CD4-positive, alpha-beta memory T cell (primary cell): ENCODE data around the gene TRAF3. TPM values are rescaled to one million over a fixed set of nuclear protein-coding genes. Genes with fewer than 3 reads are reported as not detected.
A peak's percentile ranks its signal among the peaks of the same experiment; 100 is the strongest.

Source experiments
- CTCF ChIA-PET: fragments of 350-600 bp; sonication (Branson Sonifier 250); formaldehyde crosslinking; loops from one replicate; lab custom pipeline; 2021; ENCODE audit warnings: inconsistent platforms; ENCODE audit not compliant: partially characterized antibody; lab: Charles Lee
- POLR2A ChIA-PET: fragments of 350-600 bp; sonication (Branson Sonifier 250); formaldehyde crosslinking; loops from one replicate; lab custom pipeline; 2021; ENCODE audit not compliant: partially characterized antibody; lab: Charles Lee
- DNase-seq, 5 donors: peaks; one replicate each; pipeline versions ENCODE4 v3.0.0 to v3.0.0-alpha.2; 2020 to 2022; ENCODE audit warnings: mixed read lengths in 1 of 5
- H3K27ac ChIP-seq: one replicate; pipeline ENCODE4 v1.7.0; 2013; ENCODE audit warnings: low read depth, low read length
- H3K27me3 ChIP-seq: 2 replicates; pipeline ENCODE4 v1.7.0; 2013; ENCODE audit warnings: mild to moderate bottlenecking, low read length, moderate library complexity; ENCODE audit not compliant: insufficient read depth
- H3K36me3 ChIP-seq: 2 replicates; pipeline ENCODE4 v1.7.0; 2013; ENCODE audit warnings: mild to moderate bottlenecking, low read length, moderate library complexity; ENCODE audit not compliant: insufficient read depth
- H3K4me1 ChIP-seq: 2 replicates; pipeline ENCODE4 v1.7.0; 2013; ENCODE audit warnings: mild to moderate bottlenecking, low read length, moderate library complexity; ENCODE audit not compliant: insufficient read depth
- H3K4me3 ChIP-seq, 2 donors: one replicate each; pipeline ENCODE4 v1.7.0; 2013; ENCODE audit warnings: low read length in 2 of 2, mild to moderate bottlenecking in 1 of 2
- H3K9me3 ChIP-seq, 2 donors: one replicate each; pipeline ENCODE4 v1.7.0; 2013; ENCODE audit warnings: low read length in 2 of 2, control low read depth in 1 of 2; ENCODE audit not compliant: control insufficient read depth in 1 of 2
- H3K27ac Mint-ChIP-seq, 7 donors: one replicate each; pipeline ENCODE4 v1.8.0; 2020 to 2021; ENCODE audit warnings: mixed read lengths in 7 of 7, mild to moderate bottlenecking in 6 of 7, inconsistent platforms in 3 of 7, moderate library complexity in 3 of 7
- H3K27me3 Mint-ChIP-seq, 2 donors: one replicate each; pipeline ENCODE4 v1.8.0; 2020 to 2021; ENCODE audit warnings: mixed read lengths in 2 of 2
- H3K36me3 Mint-ChIP-seq, 2 donors: one replicate each; pipeline ENCODE4 v1.8.0; 2020 to 2021; ENCODE audit warnings: mixed read lengths in 2 of 2, inconsistent platforms in 1 of 2, mild to moderate bottlenecking in 1 of 2
- H3K4me1 Mint-ChIP-seq, 4 donors: one replicate each; pipeline ENCODE4 v1.8.0; 2020 to 2021; ENCODE audit warnings: mixed read lengths in 4 of 4, mild to moderate bottlenecking in 1 of 4
- H3K4me3 Mint-ChIP-seq, 8 donors: one replicate each; pipeline ENCODE4 v1.8.0; 2020 to 2021; ENCODE audit warnings: mixed read lengths in 8 of 8, mild to moderate bottlenecking in 7 of 8, moderate library complexity in 6 of 8, inconsistent platforms in 3 of 8
- H3K9me3 Mint-ChIP-seq, 8 donors: one replicate each; pipeline ENCODE4 v1.8.0; 2020 to 2021; ENCODE audit warnings: mixed read lengths in 8 of 8, mild to moderate bottlenecking in 5 of 8, inconsistent platforms in 3 of 8, moderate library complexity in 1 of 8
- intact Hi-C: fragments of 100-400 bp; cut with micrococcal nuclease; formaldehyde crosslinking; loops from one replicate; pipeline ENCODE4 v1.15.1; 2023
- polyA plus RNA-seq, 2 donors: library from polyadenylated mRNA; unstranded; fragments of 300-500 nt; fragmentation: Illumina TruSeq; gene quantifications; one replicate each; pipeline ENCODE4 v1.2.3, GENCODE V29; 2021
- total RNA-seq, 2 experiments: library from RNA; stranded (reverse); gene quantifications; one replicate each; pipeline ENCODE4 v1.2.3, GENCODE V29; 2021

The TRAF3 gene
- total and polyA plus RNA-seq, 4 experiments from 2014 or later, result 14.9 to 44.8 (median 32.2) TPM

- Histone ChIP-seq H3K36me3 (no peaks in the 10 kb centered on the region), H3K9me3 (no peaks in the 10 kb centered on the region), H3K27ac (no peak overlapping the region), H3K27me3 (no peaks in the 10 kb centered on the region), H3K4me3 (no peak overlapping the region), H3K4me1 (no peaks in the 10 kb centered on the region)
- no peak overlapping the region for H3K27ac Mint-ChIP-seq
- H3K4me3 Mint-ChIP-seq, result no peak overlapping the region
- ChIA-PET CTCF (no interaction called here), POLR2A (no interaction called here)
- H3K36me3 Mint-ChIP-seq, result no peaks in the 10 kb centered on the region
- no peak for DNase-seq
- H3K4me1 Mint-ChIP-seq, result peaks cover 0 to 1% (median 0%) of the 10 kb centered on the region in 4 donors
- peaks cover 0 to 2% (median 0%) of the 10 kb centered on the region in 8 donors for H3K9me3 Mint-ChIP-seq
- intact Hi-C loops, result no loop called here
- H3K27me3 Mint-ChIP-seq, result no peaks in the 10 kb centered on the region
Measured at GRCh38 chr14:102751088-102751487, 26.2 kb upstream of the TRAF3 start.

GRCh38 chr14:102752239-102752847, 24.9 kb upstream of the TRAF3 start:
- H3K4me3 Mint-ChIP-seq, result no peak overlapping the region
- ChIA-PET CTCF (no interaction called here), POLR2A (no interaction called here)
- peaks cover 0 to 1% (median 0%) of the 10 kb centered on the region in 4 donors for H3K4me1 Mint-ChIP-seq
- DNase-seq, result peak in 1 of 5 donors; percentile 28
- H3K9me3 ChIP-seq, result no peaks in the 10 kb centered on the region
- no peak overlapping the region for H3K27ac Mint-ChIP-seq
- H3K4me3 ChIP-seq, result no peak overlapping the region
- no peaks in the 10 kb centered on the region for H3K27me3 Mint-ChIP-seq
- no peaks in the 10 kb centered on the region for H3K36me3 ChIP-seq
- H3K27ac ChIP-seq, result no peak overlapping the region
- H3K4me1 ChIP-seq, result no peaks in the 10 kb centered on the region
- H3K27me3 ChIP-seq, result no peaks in the 10 kb centered on the region
- H3K9me3 Mint-ChIP-seq, result peaks cover 0 to 2% (median 0%) of the 10 kb centered on the region in 8 donors
- H3K36me3 Mint-ChIP-seq, result no peaks in the 10 kb centered on the region
- intact Hi-C loops, result no loop called here

GRCh38 chr14:102754370-102755262, 22.6 kb upstream of the TRAF3 start:
- no peaks in the 10 kb centered on the region for H3K9me3 Mint-ChIP-seq
- H3K27me3 Mint-ChIP-seq, result no peaks in the 10 kb centered on the region
- no peaks in the 10 kb centered on the region for H3K36me3 Mint-ChIP-seq
- ChIA-PET CTCF (no interaction called here), POLR2A (no interaction called here)
- no peaks in the 10 kb centered on the region for H3K4me1 ChIP-seq
- H3K4me3 ChIP-seq, result no peak overlapping the region
- no peaks in the 10 kb centered on the region for H3K27me3 ChIP-seq
- H3K9me3 ChIP-seq, result no peaks in the 10 kb centered on the region
- no peak overlapping the region for H3K4me3 Mint-ChIP-seq
- H3K36me3 ChIP-seq, result no peaks in the 10 kb centered on the region
- DNase-seq, result peak in 1 of 5 donors; percentile 7
- peak overlapping the region in 1 of 7 donors; percentile 27 for H3K27ac Mint-ChIP-seq
- no peak overlapping the region for H3K27ac ChIP-seq
- peaks cover 0 to 1% (median 0%) of the 10 kb centered on the region in 4 donors for H3K4me1 Mint-ChIP-seq
- intact Hi-C loops, result no loop called here

- ChIA-PET CTCF (no interaction called here), POLR2A (no interaction called here)
- peak in 1 of 5 donors; percentile 5 for DNase-seq
- Histone ChIP-seq H3K36me3 (no peaks in the 10 kb centered on the region), H3K4me1 (no peaks in the 10 kb centered on the region), H3K4me3 (no peak overlapping the region), H3K27ac (no peak overlapping the region), H3K9me3 (no peaks in the 10 kb centered on the region), H3K27me3 (no peaks in the 10 kb centered on the region)
- no peak overlapping the region for H3K4me3 Mint-ChIP-seq
- no peaks in the 10 kb centered on the region for H3K9me3 Mint-ChIP-seq
- intact Hi-C loops, result no loop called here
- peaks cover 0 to 1% (median 0%) of the 10 kb centered on the region in 4 donors for H3K4me1 Mint-ChIP-seq
- no peak overlapping the region for H3K27ac Mint-ChIP-seq
- H3K36me3 Mint-ChIP-seq, result no peaks in the 10 kb centered on the region
- H3K27me3 Mint-ChIP-seq, result peaks cover 0 to 3% of the 10 kb centered on the region in 2 donors
Measured at GRCh38 chr14:102757646-102758045, 19.6 kb upstream of the TRAF3 start.

GRCh38 chr14:102758087-102758486, 19.2 kb upstream of the TRAF3 start:
- Mint-ChIP-seq H3K36me3 (no peaks in the 10 kb centered on the region), H3K9me3 (no peaks in the 10 kb centered on the region), H3K4me3 (no peak overlapping the region), H3K4me1 (peaks cover 0 to 1% (median 0%) of the 10 kb centered on the region in 4 donors), H3K27me3 (peaks cover 0 to 3% of the 10 kb centered on the region in 2 donors), H3K27ac (no peak overlapping the region)
- Histone ChIP-seq H3K27ac (no peak overlapping the region), H3K27me3 (no peaks in the 10 kb centered on the region), H3K36me3 (no peaks in the 10 kb centered on the region), H3K4me1 (no peaks in the 10 kb centered on the region), H3K9me3 (no peaks in the 10 kb centered on the region), H3K4me3 (no peak overlapping the region)
- POLR2A ChIA-PET, result no interaction called here
- CTCF ChIA-PET, result no interaction called here
- intact Hi-C loops, result no loop called here
- DNase-seq, result no peak

GRCh38 chr14:102759456-102760187, 17.6 kb upstream of the TRAF3 start:
- peaks cover 0 to 3% of the 10 kb centered on the region in 2 donors for H3K27me3 Mint-ChIP-seq
- H3K36me3 Mint-ChIP-seq, result no peaks in the 10 kb centered on the region
- no peak overlapping the region for H3K27ac Mint-ChIP-seq
- H3K4me3 Mint-ChIP-seq, result no peak overlapping the region
- Histone ChIP-seq H3K36me3 (no peaks in the 10 kb centered on the region), H3K9me3 (no peaks in the 10 kb centered on the region), H3K4me3 (no peak overlapping the region), H3K27ac (no peak overlapping the region), H3K27me3 (no peaks in the 10 kb centered on the region), H3K4me1 (no peaks in the 10 kb centered on the region)
- H3K4me1 Mint-ChIP-seq, result no peaks in the 10 kb centered on the region
- no peaks in the 10 kb centered on the region for H3K9me3 Mint-ChIP-seq
- DNase-seq, result peak in 1 of 5 donors; percentile 8
- ChIA-PET CTCF (interaction anchor here (1.0 kb wide), 1 partner anchor 15 kb away, joined by 4 read pairs; no protein-coding TSS in a partner anchor), POLR2A (no interaction called here)
- intact Hi-C loops, result no loop called here
